H9 (cell line): ENCODE results near the gene AHSP. TPM values are rescaled to one million over a fixed set of nuclear protein-coding genes. Genes with fewer than 3 reads are reported as not detected.

Experiments
- DNase-seq: peaks from one replicate; pipeline ENCODE4 v3.0.0-alpha.2; 2017
- H2AFZ ChIP-seq: one replicate; pipeline ENCODE4 v1.6.1; 2013; ENCODE audit warnings: mild to moderate bottlenecking, low read length, control low read depth, moderate library complexity
- H2AK5ac ChIP-seq: 2 replicates; pipeline ENCODE4 v1.6.1; 2013; ENCODE audit warnings: low read length, control low read depth, mixed read lengths; ENCODE audit not compliant: insufficient read length
- H2BK120ac ChIP-seq: one replicate; pipeline ENCODE4 v1.6.1; 2013; ENCODE audit warnings: low read depth, mild to moderate bottlenecking, low read length, control low read depth, inconsistent platforms; ENCODE audit not compliant: poor library complexity, severe bottlenecking
- H2BK12ac ChIP-seq: 2 replicates; pipeline ENCODE4 v1.6.1; 2013; ENCODE audit warnings: low read length, control low read depth, mixed read lengths, low read depth; ENCODE audit not compliant: insufficient read length
- H2BK15ac ChIP-seq: 2 replicates; pipeline ENCODE4 v1.6.1; 2013; ENCODE audit warnings: low read depth, low read length, control low read depth
- H2BK20ac ChIP-seq: one replicate; pipeline ENCODE4 v1.6.1; 2013; ENCODE audit warnings: low read depth, mild to moderate bottlenecking, low read length, control low read depth, inconsistent platforms; ENCODE audit not compliant: poor library complexity, severe bottlenecking
- H2BK5ac ChIP-seq: 2 replicates; pipeline ENCODE4 v1.6.1; 2013; ENCODE audit warnings: low read length, control low read depth, mixed read lengths; ENCODE audit not compliant: insufficient read length
- H3K14ac ChIP-seq: 2 replicates; pipeline ENCODE4 v1.6.1; 2013; ENCODE audit warnings: low read length, control low read depth; ENCODE audit not compliant: insufficient read depth
- H3K18ac ChIP-seq: 2 replicates; pipeline ENCODE4 v1.6.1; 2013; ENCODE audit warnings: low read depth, mild to moderate bottlenecking, mixed read lengths, low read length, control low read depth; ENCODE audit not compliant: insufficient read length
- H3K23ac ChIP-seq: 2 replicates; pipeline ENCODE4 v1.6.1; 2013; ENCODE audit warnings: low read length, control low read depth, mixed read lengths, low read depth; ENCODE audit not compliant: insufficient read length
- H3K23me2 ChIP-seq: 2 replicates; pipeline ENCODE4 v1.6.1; 2013; ENCODE audit warnings: low read depth, mild to moderate bottlenecking, mixed read lengths, low read length, control low read depth; ENCODE audit not compliant: insufficient read length, poor library complexity, severe bottlenecking
- H3K27ac ChIP-seq: 2 replicates; pipeline ENCODE4 v1.5.1; 2013; ENCODE audit warnings: low read length, control low read depth, mixed read lengths, low read depth; ENCODE audit not compliant: insufficient read length
- H3K27me3 ChIP-seq: 2 replicates; pipeline ENCODE4 v1.6.1; 2013; ENCODE audit warnings: low read length, control low read depth, inconsistent platforms; ENCODE audit not compliant: insufficient read depth
- H3K4ac ChIP-seq: 2 replicates; pipeline ENCODE4 v1.6.1; 2013; ENCODE audit warnings: low read depth, mild to moderate bottlenecking, control low read depth, inconsistent platforms, low read length, moderate library complexity
- H3K4me1 ChIP-seq: 2 replicates; pipeline ENCODE4 v1.6.1; 2013; ENCODE audit warnings: low read length, control low read depth, inconsistent platforms; ENCODE audit not compliant: insufficient read depth
- H3K4me2 ChIP-seq: 2 replicates; pipeline ENCODE4 v1.6.1; 2013; ENCODE audit warnings: low read length, control low read depth, mixed read lengths; ENCODE audit not compliant: insufficient read length, insufficient read depth
- H3K56ac ChIP-seq: 2 replicates; pipeline ENCODE4 v1.6.1; 2013; ENCODE audit warnings: low read depth, mild to moderate bottlenecking, mixed read lengths, low read length, control low read depth; ENCODE audit not compliant: insufficient read length
- H3K79me1 ChIP-seq: 2 replicates; pipeline ENCODE4 v1.6.1; 2013; ENCODE audit warnings: low read depth, mild to moderate bottlenecking, moderate library complexity, low read length, control low read depth, inconsistent platforms; ENCODE audit not compliant: insufficient read depth, poor library complexity, severe bottlenecking
- H3K79me2 ChIP-seq: 2 replicates; pipeline ENCODE4 v1.6.1; 2013; ENCODE audit warnings: low read length, control low read depth, inconsistent platforms; ENCODE audit not compliant: insufficient read depth
- H3K9ac ChIP-seq: 2 replicates; pipeline ENCODE4 v1.6.1; 2013; ENCODE audit warnings: low read length, control low read depth, mixed read lengths; ENCODE audit not compliant: insufficient read length; ENCODE audit errors: extremely low read depth
- H3K9me3 ChIP-seq: one replicate; pipeline ENCODE4 v1.6.1; 2013; ENCODE audit warnings: low read depth, low read length, inconsistent platforms; ENCODE audit not compliant: control insufficient read depth
- H3T11ph ChIP-seq: one replicate; pipeline ENCODE4 v1.6.1; 2013; ENCODE audit warnings: mild to moderate bottlenecking, low read length, control low read depth, inconsistent platforms
- H4K20me1 ChIP-seq: one replicate; pipeline ENCODE4 v1.6.1; 2013; ENCODE audit not compliant: control insufficient read depth, insufficient read length, insufficient read depth
- H4K5ac ChIP-seq: 2 replicates; pipeline ENCODE4 v1.6.1; 2013; ENCODE audit warnings: low read depth, mild to moderate bottlenecking, mixed read lengths, low read length, control low read depth; ENCODE audit not compliant: insufficient read length
- H4K8ac ChIP-seq: replicated peaks from 2 replicates; pipeline ENCODE4 v1.6.1; 2013; ENCODE audit warnings: low read length, control low read depth, mixed read lengths, low read depth; ENCODE audit not compliant: insufficient read length
- H4K91ac ChIP-seq: 2 replicates; pipeline ENCODE4 v1.6.1; 2013; ENCODE audit warnings: low read depth, mild to moderate bottlenecking, moderate library complexity, mixed read lengths, low read length, control low read depth; ENCODE audit not compliant: insufficient read length
- H3K27ac Mint-ChIP-seq, 3 experiments: 2 replicates in 2 of 3; 3 replicates in 1 of 3; pipeline ENCODE4 v1.8.0; 2020 to 2021; ENCODE audit warnings: mixed read lengths in 3 of 3, mild to moderate bottlenecking in 1 of 3, moderate library complexity in 1 of 3
- H3K27me3 Mint-ChIP-seq: 2 replicates; pipeline ENCODE4 v1.8.0; 2021; ENCODE audit warnings: low read depth, mild to moderate bottlenecking, moderate library complexity, mixed read lengths
- H3K36me3 Mint-ChIP-seq, 3 experiments: 2 replicates in 2 of 3; 3 replicates in 1 of 3; pipeline ENCODE4 v1.8.0; 2020 to 2021; ENCODE audit warnings: low read depth in 3 of 3, mixed read lengths in 3 of 3; ENCODE audit not compliant: insufficient read depth in 1 of 3
- H3K4me1 Mint-ChIP-seq, 2 experiments: 2 replicates each; pipeline ENCODE4 v1.8.0; 2020; ENCODE audit warnings: mixed read lengths in 2 of 2
- H3K4me3 Mint-ChIP-seq, 2 experiments: 2 replicates in 1 of 2; 3 replicates in 1 of 2; pipeline ENCODE4 v1.8.0; 2020 to 2021; ENCODE audit warnings: mild to moderate bottlenecking in 2 of 2, mixed read lengths in 2 of 2, moderate library complexity in 1 of 2
- H3K9me3 Mint-ChIP-seq, 2 experiments: 2 replicates in 1 of 2; 3 replicates in 1 of 2; pipeline ENCODE4 v1.8.0; 2020; ENCODE audit warnings: mild to moderate bottlenecking in 2 of 2, mixed read lengths in 2 of 2, moderate library complexity in 1 of 2
- CTCF ChIP-seq: fragments of 200-600 bp; sonication (generic); conservative IDR thresholded peaks from 3 replicates; pipeline ENCODE4 v1.8.0; 2021; ENCODE audit warnings: antibody characterized with exemption, mild to moderate bottlenecking
- WGBS: extraction: QIAGEN DNeasy Blood & Tissue Kit; methylation state at CpG from one replicate; pipeline ENCODE4 v1.1.7; 2013; ENCODE audit warnings: missing lambda C conversion rate, low lambda C conversion rate, mixed read lengths; ENCODE audit not compliant: insufficient read length; ENCODE audit errors: extremely low coverage; 5-methylcytosine and 5-hydroxymethylcytosine counted together
- total RNA-seq: library from RNA; stranded (reverse); gene quantifications from 2 replicates; pipeline ENCODE4 v1.2.1, GENCODE V29; 2021

Gene AHSP
- total RNA-seq, 1 experiment from 2014 or later = not detected

GRCh38 chr16:31507617-31507928 is 20.1 kb upstream of the AHSP start:
- no peak for TF ChIP-seq CTCF
- H4K8ac ChIP-seq = no peak overlapping the region
- H3K79me1 ChIP-seq = no peaks in the 10 kb centered on the region
- H4K91ac ChIP-seq = no peak overlapping the region
- no peak overlapping the region for H3K23ac ChIP-seq
- peaks cover 0 to 2% of the 10 kb centered on the region in 2 experiments; a peak in 2 of 5 replicates for H3K9me3 Mint-ChIP-seq
- H2BK15ac ChIP-seq = no peak overlapping the region
- H2AK5ac ChIP-seq = no peak overlapping the region
- peak overlapping the region; percentile 87 to 93 for H3K4me3 Mint-ChIP-seq
- no peaks in the 10 kb centered on the region for H4K20me1 ChIP-seq
- H3K9ac ChIP-seq = peak overlapping the region; percentile 61
- H3K9me3 ChIP-seq = no peaks in the 10 kb centered on the region
- H2BK120ac ChIP-seq = no peak overlapping the region
- peaks cover 6% of the 10 kb centered on the region for H3K23me2 ChIP-seq
- no peaks in the 10 kb centered on the region for H3K27me3 ChIP-seq
- H3K56ac ChIP-seq = no peak overlapping the region
- peaks cover 2 to 5% (median 3%) of the 10 kb centered on the region in 3 experiments; a peak in 4 of 7 replicates for H3K36me3 Mint-ChIP-seq
- H3K79me2 ChIP-seq = no peaks in the 10 kb centered on the region
- peaks cover 16 to 22% of the 10 kb centered on the region in 2 experiments for H3K4me1 Mint-ChIP-seq
- no peak overlapping the region for H4K5ac ChIP-seq
- 0 out of 2 replicates have a peak, but pooled peaks cover 3% of the 10 kb centered on the region for H3K4me1 ChIP-seq
- H3K18ac ChIP-seq = peak overlapping the region; percentile 28
- peak overlapping the region; percentile 94 for H3K4me2 ChIP-seq
- DNase-seq = no peak
- H2BK12ac ChIP-seq = no peak overlapping the region
- peaks cover 4% of the 10 kb centered on the region for H3K27me3 Mint-ChIP-seq
- peak overlapping the region; percentile 58 to 94 (median 92); a peak in 4 of 7 replicates for H3K27ac Mint-ChIP-seq
- H3K27ac ChIP-seq = no peak overlapping the region
- H2AFZ ChIP-seq = no peak overlapping the region
- peak overlapping the region; percentile 89; the same call in 1 of the 2 replicates for H3K14ac ChIP-seq
- no peak overlapping the region for H3T11ph ChIP-seq
- WGBS = no CpG with 5 or more reads among the region's 12 CpGs
- H2BK5ac ChIP-seq = no peak overlapping the region
- no peak overlapping the region for H3K4ac ChIP-seq
- no peak overlapping the region for H2BK20ac ChIP-seq
